B cell (primary cell): ENCODE measurements around the gene ARHGEF19.

Source experiments
- EZH2 ChIP-seq: IDR thresholded peaks from 2 replicates; pipeline ENCODE4 v1.6.1; 2012; ENCODE audit warnings: borderline replicate concordance, low read depth, mild to moderate bottlenecking, moderate library complexity, low read length; ENCODE audit not compliant: insufficient read depth, poor library complexity, severe bottlenecking
- TF ChIP-seq, protein P1 (sequence below): fragments of 200-600 bp; IDR thresholded peaks from one replicate; pipeline ENCODE4 v1.8.0; 2022; ENCODE audit warnings: antibody characterized with exemption, mild to moderate bottlenecking

DNA sequence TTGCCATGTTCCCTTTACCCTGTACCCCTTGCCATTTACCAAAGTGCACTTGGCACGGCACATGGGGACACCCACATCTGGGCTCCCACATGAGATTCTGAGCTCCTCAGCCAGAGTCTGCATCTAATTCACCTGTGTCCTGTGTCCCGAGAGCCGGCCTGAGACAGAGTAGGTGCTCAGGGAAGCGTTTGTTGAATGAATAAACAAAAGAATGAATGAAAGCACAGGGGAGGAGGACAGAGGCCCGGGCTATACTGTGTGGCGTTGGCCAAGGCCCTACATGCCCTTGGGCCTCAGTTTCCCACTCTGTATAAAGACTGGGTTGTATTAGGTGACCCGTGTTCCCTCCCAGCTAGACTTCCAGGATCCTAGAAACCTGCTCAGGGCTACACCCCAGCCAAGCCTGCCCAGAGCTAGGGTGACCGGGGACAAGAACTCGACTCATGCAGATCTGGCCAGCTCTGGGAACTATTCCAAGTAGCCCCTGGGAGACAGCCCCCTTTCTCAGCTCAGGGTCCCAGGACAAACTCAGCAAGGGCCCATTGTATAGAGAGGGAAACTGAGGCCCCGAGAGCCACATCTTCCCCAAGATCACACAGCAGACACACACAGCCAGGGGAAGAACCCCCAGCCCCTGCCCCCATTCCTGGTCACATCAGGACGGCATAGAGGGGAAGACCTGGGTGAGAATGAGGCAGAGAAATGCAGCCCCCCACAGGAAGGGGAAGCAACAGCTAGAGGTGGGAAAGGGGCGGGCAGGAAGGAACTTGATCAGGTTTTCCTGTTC, 62.6 kb downstream of the ARHGEF19 start:
- TF ChIP-seq, protein P1, sequence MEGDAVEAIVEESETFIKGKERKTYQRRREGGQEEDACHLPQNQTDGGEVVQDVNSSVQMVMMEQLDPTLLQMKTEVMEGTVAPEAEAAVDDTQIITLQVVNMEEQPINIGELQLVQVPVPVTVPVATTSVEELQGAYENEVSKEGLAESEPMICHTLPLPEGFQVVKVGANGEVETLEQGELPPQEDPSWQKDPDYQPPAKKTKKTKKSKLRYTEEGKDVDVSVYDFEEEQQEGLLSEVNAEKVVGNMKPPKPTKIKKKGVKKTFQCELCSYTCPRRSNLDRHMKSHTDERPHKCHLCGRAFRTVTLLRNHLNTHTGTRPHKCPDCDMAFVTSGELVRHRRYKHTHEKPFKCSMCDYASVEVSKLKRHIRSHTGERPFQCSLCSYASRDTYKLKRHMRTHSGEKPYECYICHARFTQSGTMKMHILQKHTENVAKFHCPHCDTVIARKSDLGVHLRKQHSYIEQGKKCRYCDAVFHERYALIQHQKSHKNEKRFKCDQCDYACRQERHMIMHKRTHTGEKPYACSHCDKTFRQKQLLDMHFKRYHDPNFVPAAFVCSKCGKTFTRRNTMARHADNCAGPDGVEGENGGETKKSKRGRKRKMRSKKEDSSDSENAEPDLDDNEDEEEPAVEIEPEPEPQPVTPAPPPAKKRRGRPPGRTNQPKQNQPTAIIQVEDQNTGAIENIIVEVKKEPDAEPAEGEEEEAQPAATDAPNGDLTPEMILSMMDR, result no peak
- no peak for TF ChIP-seq EZH2
